Subcutaneous abdominal adipose tissue (tissue), 5 donors: Measurements from ENCODE around the gene C1orf167.

Experiments used
- H3K27ac ChIP-seq: one replicate; pipeline ENCODE4 v1.7.0; 2013; ENCODE audit warnings: low read depth, mild to moderate bottlenecking, inconsistent platforms, low read length, moderate library complexity
- H3K27me3 ChIP-seq, 5 donors: one replicate each; pipeline ENCODE4 v1.7.0; 2013; ENCODE audit warnings: low read length in 5 of 5, inconsistent platforms in 1 of 5; ENCODE audit not compliant: control insufficient read depth in 5 of 5, insufficient read depth in 4 of 5
- H3K36me3 ChIP-seq, 5 donors: one replicate each; pipeline ENCODE4 v1.7.0; 2013; ENCODE audit warnings: low read length in 5 of 5; ENCODE audit not compliant: control insufficient read depth in 5 of 5, insufficient read depth in 5 of 5
- H3K4me1 ChIP-seq, 5 donors: one replicate each; pipeline ENCODE4 v1.7.0; 2013; ENCODE audit warnings: low read length in 5 of 5, mild to moderate bottlenecking in 3 of 5, moderate library complexity in 1 of 5; ENCODE audit not compliant: control insufficient read depth in 5 of 5, insufficient read depth in 5 of 5
- H3K4me3 ChIP-seq, 5 donors: one replicate each; pipeline ENCODE4 v1.7.0; 2013; ENCODE audit warnings: low read length in 5 of 5, low read depth in 1 of 5
- H3K9ac ChIP-seq, 5 donors: one replicate each; pipeline ENCODE4 v1.7.0; 2013; ENCODE audit warnings: low read length in 5 of 5, mild to moderate bottlenecking in 4 of 5, moderate library complexity in 3 of 5
- H3K9me3 ChIP-seq, 5 donors: one replicate each; pipeline ENCODE4 v1.7.0; 2013; ENCODE audit warnings: low read length in 5 of 5; ENCODE audit not compliant: control insufficient read depth in 5 of 5
- donor health status: healthy.
- donor health status: healthy.
- donor health status: healthy.
- donor health status: healthy.
- donor health status: healthy.

C1orf167 gene

DNA sequence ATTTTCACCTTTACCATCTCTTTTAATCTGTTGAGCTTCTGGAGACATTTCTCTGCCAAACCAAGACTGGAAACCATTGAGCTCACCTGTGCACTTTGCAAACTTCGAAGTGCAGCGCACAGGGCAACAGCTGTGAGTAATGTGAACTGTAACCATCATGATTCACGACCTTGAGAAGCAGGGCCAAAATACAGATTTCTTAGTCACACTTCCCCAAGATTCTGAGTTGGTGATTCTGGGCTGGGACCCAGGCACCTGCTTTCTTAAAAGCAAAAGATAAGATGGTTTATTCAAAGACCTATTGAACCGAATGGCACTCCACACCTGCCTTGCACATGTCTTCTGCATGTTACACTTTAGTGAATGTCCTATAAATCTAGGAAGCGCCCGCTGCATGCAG is 15.9 kb upstream of the C1orf167 start:
- Histone ChIP-seq H3K27ac (no peak overlapping the region), H3K27me3 (no peaks in the 10 kb centered on the region), H3K9me3 (no peaks in the 10 kb centered on the region), H3K4me3 (no peak overlapping the region), H3K4me1 (peaks cover 0 to 5% (median 0%) of the 10 kb centered on the region in 5 donors), H3K9ac (no peak overlapping the region), H3K36me3 (peaks cover 0 to 58% (median 47%) of the 10 kb centered on the region in 5 donors)

DNA sequence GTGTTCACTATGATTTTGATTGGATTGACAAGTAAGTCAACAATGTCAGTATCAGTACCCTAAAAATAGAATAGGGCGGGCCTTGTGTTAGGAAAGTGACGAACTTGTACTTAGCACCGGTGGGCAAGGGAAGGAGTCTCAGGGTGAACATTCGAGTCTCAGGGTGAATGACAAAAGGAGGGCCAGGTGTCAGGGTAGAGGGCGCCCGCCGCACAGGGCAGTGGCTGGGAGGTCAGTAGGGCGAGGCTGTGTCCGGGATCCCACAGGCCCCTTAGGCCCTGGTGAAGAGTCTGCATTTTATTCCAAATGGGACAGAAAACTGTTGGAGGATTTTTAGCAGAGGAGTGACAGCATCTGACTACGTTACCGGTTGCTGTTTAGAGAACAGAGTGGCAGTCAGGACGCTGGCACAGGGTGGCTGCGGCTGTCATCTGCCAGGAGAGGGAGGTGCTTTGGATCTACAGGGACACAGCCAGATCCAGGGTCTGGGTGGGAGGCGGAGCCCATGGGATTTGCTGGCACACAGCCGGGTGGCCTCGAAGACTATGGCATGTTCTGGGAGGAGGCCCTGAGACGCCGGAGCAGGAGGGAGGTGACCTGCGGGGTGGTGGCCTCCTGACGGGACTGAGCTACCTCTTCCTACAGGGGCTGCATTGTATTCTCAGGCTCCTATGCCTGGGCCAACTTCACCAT is 15.1 kb upstream of the C1orf167 start:
- H3K36me3 ChIP-seq: peaks cover 0 to 63% (median 49%) of the 10 kb centered on the region in 5 donors
- H3K9me3 ChIP-seq: no peaks in the 10 kb centered on the region

DNA sequence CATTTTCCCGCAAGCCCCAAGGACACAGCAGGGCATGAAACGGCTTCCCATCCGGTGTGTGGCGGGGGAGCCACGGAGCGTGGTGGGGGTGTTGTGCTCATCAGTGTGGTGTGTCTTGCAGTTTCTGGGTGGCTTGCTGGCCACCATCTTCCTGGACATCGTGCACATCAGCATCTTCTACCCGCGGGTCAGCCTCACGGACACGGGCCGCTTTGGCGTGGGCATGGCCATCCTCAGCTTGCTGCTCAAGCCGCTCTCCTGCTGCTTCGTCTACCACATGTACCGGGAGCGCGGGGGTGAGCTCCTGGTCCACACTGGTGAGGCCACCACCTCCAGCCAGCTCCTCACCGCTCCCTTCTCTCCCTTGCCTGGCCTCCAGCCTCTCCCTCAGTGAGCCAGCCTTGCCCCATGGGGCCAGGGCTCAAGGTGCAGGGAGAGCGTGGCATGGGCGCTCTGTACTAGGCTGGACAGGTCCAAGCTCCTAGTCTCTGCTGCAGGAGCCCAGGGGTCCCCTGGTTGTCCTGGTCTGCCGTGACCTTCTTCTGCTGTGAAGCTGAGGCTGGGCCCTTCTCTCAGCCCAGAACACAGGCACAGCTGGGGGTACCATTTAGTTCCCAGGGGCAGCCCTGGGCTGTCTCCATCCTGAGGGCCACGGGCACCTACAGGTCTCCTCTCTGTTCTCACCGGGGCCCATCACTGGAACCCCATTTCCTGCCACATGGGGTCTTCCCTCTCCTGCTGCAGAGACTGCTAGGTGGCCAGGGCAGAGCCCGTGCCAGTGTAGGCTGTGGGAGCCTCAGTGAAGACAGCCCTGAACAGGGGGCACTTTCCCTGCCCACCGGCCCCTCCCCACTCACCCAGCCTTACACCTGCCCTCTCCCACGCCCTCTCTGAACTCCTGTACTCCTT is 13.4 kb upstream of the C1orf167 start:
- H3K36me3 ChIP-seq: peaks cover 0 to 63% (median 49%) of the 10 kb centered on the region in 5 donors
- H3K9ac ChIP-seq: no peak overlapping the region
- no peaks in the 10 kb centered on the region for H3K9me3 ChIP-seq
- no peak overlapping the region for H3K4me3 ChIP-seq
- peaks cover 0 to 4% (median 2%) of the 10 kb centered on the region in 5 donors for H3K27me3 ChIP-seq
- no peak overlapping the region for H3K27ac ChIP-seq
- peaks cover 0 to 5% (median 0%) of the 10 kb centered on the region in 5 donors for H3K4me1 ChIP-seq

More for the DNA sequence above, 15.1 kb upstream of the C1orf167 start:
- no peak overlapping the region for H3K4me3 ChIP-seq
- no peak overlapping the region for H3K27ac ChIP-seq
- H3K27me3 ChIP-seq: no peaks in the 10 kb centered on the region
- H3K9ac ChIP-seq: no peak overlapping the region
- peaks cover 0 to 5% (median 0%) of the 10 kb centered on the region in 5 donors for H3K4me1 ChIP-seq

DNA sequence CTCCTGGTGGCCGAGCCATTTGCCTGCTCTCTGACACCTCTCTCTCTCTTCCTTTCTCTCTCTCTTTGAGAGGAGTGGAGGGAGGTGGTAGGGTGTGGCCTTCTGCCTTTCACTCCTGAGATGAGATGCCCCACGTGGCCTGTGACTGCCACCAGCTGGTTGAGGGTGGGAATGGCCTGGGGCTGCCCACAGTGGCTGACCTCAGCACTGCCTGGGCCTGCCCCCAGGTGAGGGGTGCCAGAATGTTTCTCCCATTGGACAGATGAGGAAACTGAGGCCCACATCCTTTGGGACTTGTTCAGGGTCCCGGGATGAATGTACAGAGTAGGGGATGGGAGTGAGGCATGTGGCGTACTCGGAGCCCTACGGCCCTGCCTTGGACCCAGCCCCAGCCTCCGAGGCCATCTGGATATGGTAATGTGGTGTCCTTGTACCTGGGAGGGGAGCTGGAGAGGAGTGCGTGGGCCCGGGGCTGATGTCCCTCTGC is 12.7 kb upstream of the C1orf167 start:
- Histone ChIP-seq H3K4me1 (peaks cover 0 to 5% (median 0%) of the 10 kb centered on the region in 5 donors), H3K36me3 (peaks cover 0 to 63% (median 49%) of the 10 kb centered on the region in 5 donors), H3K9me3 (no peaks in the 10 kb centered on the region), H3K27me3 (peaks cover 0 to 4% (median 2%) of the 10 kb centered on the region in 5 donors), H3K4me3 (no peak overlapping the region), H3K27ac (no peak overlapping the region), H3K9ac (no peak overlapping the region)

DNA sequence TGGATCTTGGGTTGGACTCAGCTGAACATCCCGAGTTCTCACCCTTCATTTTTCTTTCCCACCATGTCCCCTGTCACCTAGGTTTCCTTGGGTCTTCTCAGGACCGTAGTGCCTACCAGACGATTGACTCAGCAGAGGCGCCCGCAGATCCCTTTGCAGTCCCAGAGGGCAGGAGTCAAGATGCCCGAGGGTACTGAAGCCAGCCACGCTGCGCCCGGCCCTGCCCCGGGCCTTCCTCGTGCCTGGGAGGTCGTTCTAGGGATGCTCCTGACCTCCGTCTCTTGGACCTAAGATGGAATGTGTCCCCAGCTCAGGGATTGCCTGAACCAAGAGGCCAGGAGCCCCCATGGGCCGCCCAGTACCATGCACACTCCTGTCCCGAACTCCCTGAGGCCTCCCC is 12.0 kb upstream of the C1orf167 start:
- Histone ChIP-seq H3K27me3 (peaks cover 0 to 9% (median 6%) of the 10 kb centered on the region in 5 donors), H3K27ac (no peak overlapping the region), H3K9ac (no peak overlapping the region), H3K4me3 (no peak overlapping the region), H3K4me1 (peaks cover 0 to 5% (median 0%) of the 10 kb centered on the region in 5 donors), H3K9me3 (no peaks in the 10 kb centered on the region), H3K36me3 (peaks cover 0 to 63% (median 49%) of the 10 kb centered on the region in 5 donors)

DNA sequence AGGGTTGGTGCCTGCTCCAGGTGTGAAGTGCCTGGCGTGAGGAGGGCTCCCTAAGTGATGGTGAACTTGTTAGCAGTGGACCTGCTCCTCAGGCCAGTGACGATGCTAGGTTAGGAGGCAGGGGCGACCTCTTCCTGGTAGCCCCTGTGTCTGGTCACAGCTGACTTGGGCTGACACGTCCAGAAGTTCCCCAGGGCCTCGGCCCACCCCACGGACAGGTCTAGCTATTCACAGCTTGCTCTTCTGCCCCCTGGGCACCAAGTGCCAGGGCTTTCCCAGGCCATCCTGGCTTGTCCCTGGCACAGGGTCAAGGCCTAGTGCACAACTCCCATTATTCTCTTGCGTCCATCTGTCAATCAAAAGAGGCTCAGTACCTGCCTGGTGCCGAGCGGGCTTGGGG is 10.9 kb upstream of the C1orf167 start:
- Histone ChIP-seq H3K27me3 (peaks cover 0 to 12% (median 6%) of the 10 kb centered on the region in 5 donors), H3K9ac (no peak overlapping the region), H3K36me3 (peaks cover 0 to 55% (median 42%) of the 10 kb centered on the region in 5 donors), H3K4me3 (no peak overlapping the region), H3K9me3 (no peaks in the 10 kb centered on the region), H3K27ac (no peak overlapping the region), H3K4me1 (peaks cover 0 to 5% (median 0%) of the 10 kb centered on the region in 5 donors)

DNA sequence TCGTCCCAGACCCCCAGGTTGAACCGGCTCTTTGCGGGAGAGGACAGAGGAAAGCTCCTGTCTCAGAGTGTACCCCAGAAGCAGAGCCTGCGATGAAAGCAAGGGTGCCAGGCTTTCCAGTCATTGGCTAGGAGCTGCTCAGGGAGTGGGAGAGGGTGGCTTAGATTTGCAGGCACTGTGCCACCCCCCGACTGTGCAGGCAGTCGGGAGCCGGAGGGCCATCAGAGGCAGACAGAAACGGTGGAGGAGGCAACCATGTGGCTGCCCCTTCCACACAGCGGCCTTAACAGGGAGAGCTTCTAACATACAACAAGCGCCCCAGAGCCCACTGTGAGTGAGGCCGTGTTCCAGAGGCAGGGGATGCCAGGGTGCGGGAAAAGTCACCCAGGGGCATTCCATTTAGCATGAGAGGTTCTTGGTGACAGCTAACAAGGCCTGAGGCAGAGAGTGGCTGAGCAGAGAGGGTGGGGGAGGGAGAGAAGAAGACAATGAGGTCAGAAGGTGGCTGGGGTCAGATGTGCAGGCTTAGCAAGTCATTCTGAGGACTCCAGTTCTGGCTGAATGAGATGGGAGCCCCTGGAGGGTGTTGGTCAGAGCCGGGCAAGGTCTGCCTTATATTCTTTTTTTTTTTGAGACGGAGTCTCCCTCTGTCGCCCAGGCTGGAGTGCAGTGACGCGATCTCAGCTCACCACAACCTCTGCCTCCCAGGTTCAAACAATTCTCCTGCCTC is 9.5 kb upstream of the C1orf167 start:
- Histone ChIP-seq H3K27me3 (peaks cover 0 to 12% (median 6%) of the 10 kb centered on the region in 5 donors), H3K4me3 (no peak overlapping the region), H3K36me3 (peaks cover 0 to 41% (median 33%) of the 10 kb centered on the region in 5 donors), H3K27ac (no peak overlapping the region), H3K4me1 (peaks cover 0 to 5% (median 0%) of the 10 kb centered on the region in 5 donors), H3K9ac (no peak overlapping the region), H3K9me3 (no peaks in the 10 kb centered on the region)

DNA sequence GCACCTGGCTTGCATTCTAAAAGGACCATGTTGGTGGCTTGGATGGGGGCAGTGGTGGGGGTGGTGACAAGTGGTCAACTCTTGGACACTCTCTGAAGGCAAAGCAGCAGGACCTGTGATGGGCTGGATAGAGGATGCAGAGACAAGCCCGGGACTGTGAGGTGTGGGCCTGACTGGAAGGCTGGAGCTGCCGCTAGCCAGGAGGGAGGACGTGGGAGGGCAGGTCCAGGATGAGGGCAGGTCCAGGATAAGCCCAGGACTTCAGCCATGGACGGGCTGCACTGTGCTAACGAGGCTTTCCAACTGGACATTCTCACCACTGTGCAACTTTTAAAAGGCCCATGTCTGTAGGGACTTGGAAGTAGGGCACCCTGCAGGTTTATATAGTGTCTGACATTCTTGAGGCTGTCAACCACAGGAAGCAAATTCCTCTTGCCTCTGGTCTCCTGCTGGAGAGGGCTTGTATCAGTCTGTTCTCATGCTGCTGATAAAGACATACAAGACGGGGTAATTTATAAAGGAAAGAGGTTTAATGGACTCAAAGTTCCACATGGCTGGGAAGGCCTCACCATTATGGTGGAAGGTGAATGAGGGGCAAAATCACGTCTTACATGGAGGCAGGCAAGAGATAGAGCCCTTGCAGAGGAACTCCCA is 8.3 kb upstream of the C1orf167 start:
- Histone ChIP-seq H3K9me3 (no peaks in the 10 kb centered on the region), H3K4me1 (peaks cover 0 to 4% (median 0%) of the 10 kb centered on the region in 5 donors), H3K4me3 (no peak overlapping the region), H3K27ac (no peak overlapping the region), H3K36me3 (peaks cover 0 to 29% (median 25%) of the 10 kb centered on the region in 5 donors), H3K27me3 (peaks cover 0 to 12% (median 6%) of the 10 kb centered on the region in 5 donors), H3K9ac (no peak overlapping the region)

DNA sequence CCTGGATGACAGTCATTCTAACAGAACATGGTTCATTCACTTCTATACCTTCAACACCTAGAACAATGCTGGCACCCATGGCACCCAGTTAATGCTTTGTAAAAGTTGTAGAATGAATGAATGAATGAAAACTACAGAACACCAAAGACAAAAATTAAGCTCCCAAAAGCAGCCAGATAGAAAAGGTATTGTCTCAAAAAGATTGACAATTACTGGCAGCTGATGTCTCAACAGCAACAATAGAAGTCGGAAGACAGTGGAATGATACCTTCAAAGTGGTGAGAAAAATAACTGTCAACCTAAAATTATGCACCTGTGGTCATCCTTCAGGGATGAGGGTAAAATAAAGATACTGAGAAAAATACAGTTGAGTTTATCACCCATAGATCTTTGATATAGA is 4.9 kb upstream of the C1orf167 start:
- no peaks in the 10 kb centered on the region for H3K9me3 ChIP-seq
- no peak overlapping the region for H3K4me3 ChIP-seq
- H3K4me1 ChIP-seq: peaks cover 0 to 4% (median 4%) of the 10 kb centered on the region in 5 donors
- no peak overlapping the region for H3K27ac ChIP-seq
- no peaks in the 10 kb centered on the region for H3K36me3 ChIP-seq
- H3K9ac ChIP-seq: no peak overlapping the region
- peaks cover 9 to 20% (median 15%) of the 10 kb centered on the region in 5 donors for H3K27me3 ChIP-seq
